Trophoblast cell (in vitro differentiated cells and primary cell): ENCODE results near the gene CYP27B1.
A peak's percentile ranks its signal among the peaks of the same experiment; 100 is the strongest.

Source experiments
- DNase-seq, 2 donors: peaks; one replicate each; pipeline ENCODE4 v3.0.0-alpha.2; 2016
- H2AFZ ChIP-seq: 2 replicates; pipeline ENCODE4 v1.6.1; 2013; ENCODE audit warnings: low read length, moderate library complexity, mild to moderate bottlenecking; ENCODE audit not compliant: insufficient read depth, poor library complexity
- H2AK5ac ChIP-seq: 2 replicates; pipeline ENCODE4 v1.6.1; 2013; ENCODE audit warnings: mild to moderate bottlenecking, low read length
- H2BK120ac ChIP-seq: 2 replicates; pipeline ENCODE4 v1.6.1; 2013; ENCODE audit warnings: low read length, mild to moderate bottlenecking, moderate library complexity; ENCODE audit not compliant: insufficient read depth, poor library complexity
- H2BK12ac ChIP-seq: 2 replicates; pipeline ENCODE4 v1.6.1; 2013; ENCODE audit warnings: mild to moderate bottlenecking, low read length, moderate library complexity
- H2BK5ac ChIP-seq: 2 replicates; pipeline ENCODE4 v1.6.1; 2013; ENCODE audit warnings: low read length, low read depth, moderate library complexity, mild to moderate bottlenecking; ENCODE audit not compliant: poor library complexity
- H3K14ac ChIP-seq: 2 replicates; pipeline ENCODE4 v1.6.1; 2013; ENCODE audit warnings: mild to moderate bottlenecking, low read length
- H3K18ac ChIP-seq: 2 replicates; pipeline ENCODE4 v1.6.1; 2013; ENCODE audit warnings: mild to moderate bottlenecking, low read length
- H3K23ac ChIP-seq: 2 replicates; pipeline ENCODE4 v1.6.1; 2013; ENCODE audit warnings: low read length
- H3K27ac ChIP-seq: 2 replicates; pipeline ENCODE4 v1.5.1; 2013; ENCODE audit warnings: low read depth, mild to moderate bottlenecking, inconsistent platforms, low read length, moderate library complexity
- H3K27me3 ChIP-seq: 2 replicates; pipeline ENCODE4 v1.6.1; 2013; ENCODE audit warnings: inconsistent platforms, mild to moderate bottlenecking, low read length, moderate library complexity; ENCODE audit not compliant: insufficient read depth
- H3K36me3 ChIP-seq, 2 experiments: 1 replicate in 1 of 2; 2 replicates in 1 of 2; pipeline ENCODE4 v1.6.1; 2013; ENCODE audit warnings: low read length in 2 of 2, mild to moderate bottlenecking in 2 of 2, moderate library complexity in 1 of 2; ENCODE audit not compliant: insufficient read depth in 2 of 2, control insufficient read depth in 1 of 2
- H3K4ac ChIP-seq: 2 replicates; pipeline ENCODE4 v1.6.1; 2013; ENCODE audit warnings: low read depth, mild to moderate bottlenecking, low read length, moderate library complexity
- H3K4me1 ChIP-seq, 2 experiments: 1 replicate in 1 of 2; 2 replicates in 1 of 2; pipeline ENCODE4 v1.6.1; 2013; ENCODE audit warnings: low read length in 2 of 2, mild to moderate bottlenecking in 2 of 2, moderate library complexity in 1 of 2; ENCODE audit not compliant: insufficient read depth in 2 of 2, control insufficient read depth in 1 of 2
- H3K4me2 ChIP-seq: 2 replicates; pipeline ENCODE4 v1.6.1; 2013; ENCODE audit warnings: inconsistent platforms, mild to moderate bottlenecking, low read length, moderate library complexity
- H3K4me3 ChIP-seq: 2 replicates; pipeline ENCODE4 v1.5.1; 2013; ENCODE audit warnings: mild to moderate bottlenecking, low read depth, low read length, inconsistent platforms
- H3K79me1 ChIP-seq: one replicate; pipeline ENCODE4 v1.6.1; 2013; ENCODE audit warnings: low read length
- H3K79me2 ChIP-seq: 2 replicates; pipeline ENCODE4 v1.6.1; 2013; ENCODE audit warnings: low read length, mild to moderate bottlenecking; ENCODE audit not compliant: control insufficient read depth, insufficient read depth, poor library complexity
- H3K9ac ChIP-seq: 2 replicates; pipeline ENCODE4 v1.6.1; 2013; ENCODE audit warnings: mild to moderate bottlenecking, low read length
- H3K9me3 ChIP-seq: 2 replicates; pipeline ENCODE4 v1.6.1; 2013; ENCODE audit warnings: low read depth, mild to moderate bottlenecking, control low read depth, inconsistent platforms, low read length; ENCODE audit not compliant: insufficient read depth
- H4K12ac ChIP-seq: 2 replicates; pipeline ENCODE4 v1.6.1; 2013; ENCODE audit warnings: low read depth, mild to moderate bottlenecking, low read length, moderate library complexity
- H4K8ac ChIP-seq: 2 replicates; pipeline ENCODE4 v1.6.1; 2013; ENCODE audit warnings: low read depth, mild to moderate bottlenecking, low read length, moderate library complexity
- H4K91ac ChIP-seq: one replicate; pipeline ENCODE4 v1.6.1; 2013; ENCODE audit warnings: low read depth, mild to moderate bottlenecking, low read length, moderate library complexity
- WGBS: extraction: QIAGEN DNeasy Blood & Tissue Kit; methylation state at CpG from one replicate; pipeline ENCODE4 v1.1.7; 2013; ENCODE audit warnings: missing lambda C conversion rate; ENCODE audit not compliant: insufficient read length, insufficient coverage; ENCODE audit errors: extremely low coverage; 5-methylcytosine and 5-hydroxymethylcytosine counted together

Gene CYP27B1

GRCh38 chr12:57726151-57726883, 40.6 kb downstream of the CYP27B1 start:
- no peaks in the 10 kb centered on the region for H3K79me1 ChIP-seq
- peaks cover 19% of the 10 kb centered on the region for H3K9me3 ChIP-seq
- peak overlapping the region; percentile 55 for H3K4me3 ChIP-seq
- H3K4ac ChIP-seq = no peak overlapping the region
- H2BK5ac ChIP-seq = no peak overlapping the region
- H2BK120ac ChIP-seq = no peak overlapping the region
- H3K4me2 ChIP-seq = peak overlapping the region; percentile 60
- H4K91ac ChIP-seq = no peak overlapping the region
- H3K4me1 ChIP-seq = peaks cover 7 to 12% of the 10 kb centered on the region in 2 experiments
- DNase-seq = peak in 1 of 2 donors; percentile 48
- no peak overlapping the region for H2AFZ ChIP-seq
- H4K12ac ChIP-seq = no peak overlapping the region
- WGBS = no CpG with 5 or more reads among the region's 79 CpGs
- H4K8ac ChIP-seq = no peak overlapping the region
- peaks cover 26% of the 10 kb centered on the region for H3K27me3 ChIP-seq
- no peaks in the 10 kb centered on the region for H3K79me2 ChIP-seq
- H3K36me3 ChIP-seq = peaks cover 3 to 5% of the 10 kb centered on the region in 2 experiments
- H3K18ac ChIP-seq = no peak overlapping the region
- no peak overlapping the region for H3K23ac ChIP-seq
- no peak overlapping the region for H3K9ac ChIP-seq
- H3K27ac ChIP-seq = no peak overlapping the region
- H3K14ac ChIP-seq = no peak overlapping the region
- H2BK12ac ChIP-seq = no peak overlapping the region
- H2AK5ac ChIP-seq = no peak overlapping the region

DNA sequence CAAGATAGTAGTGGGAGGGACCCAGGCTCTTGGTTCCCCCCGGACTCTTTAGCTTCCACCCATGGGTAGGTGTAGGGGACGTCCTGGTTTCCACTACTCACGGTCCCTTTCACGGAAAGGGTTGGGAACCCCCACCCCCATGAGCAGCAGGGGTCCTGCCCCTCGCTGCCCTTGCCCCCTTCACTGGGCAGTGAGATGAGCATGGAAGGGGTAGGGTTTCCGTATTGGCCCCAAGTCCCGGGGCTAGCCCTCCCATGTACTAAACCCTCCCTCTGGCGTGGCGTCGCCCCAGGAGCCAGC, 41.1 kb downstream of the CYP27B1 start:
- H4K91ac ChIP-seq = no peak overlapping the region
- peaks cover 7 to 12% of the 10 kb centered on the region in 2 experiments for H3K4me1 ChIP-seq
- no peak overlapping the region for H2BK120ac ChIP-seq
- no peak overlapping the region for H4K12ac ChIP-seq
- no peak overlapping the region for H3K18ac ChIP-seq
- peaks cover 19% of the 10 kb centered on the region for H3K9me3 ChIP-seq
- H3K79me2 ChIP-seq = no peaks in the 10 kb centered on the region
- H3K4me2 ChIP-seq = peak overlapping the region; percentile 60
- H3K14ac ChIP-seq = no peak overlapping the region
- no peak overlapping the region for H3K27ac ChIP-seq
- no peak overlapping the region for H3K23ac ChIP-seq
- no peak overlapping the region for H3K4me3 ChIP-seq
- H2BK12ac ChIP-seq = no peak overlapping the region
- H3K79me1 ChIP-seq = no peaks in the 10 kb centered on the region
- peaks cover 26% of the 10 kb centered on the region for H3K27me3 ChIP-seq
- no CpG with 5 or more reads among the region's 10 CpGs for WGBS
- DNase-seq = no peak
- no peak overlapping the region for H2AFZ ChIP-seq
- H2AK5ac ChIP-seq = no peak overlapping the region
- no peak overlapping the region for H3K9ac ChIP-seq
- H3K36me3 ChIP-seq = peaks cover 6 to 10% of the 10 kb centered on the region in 2 experiments
- H2BK5ac ChIP-seq = no peak overlapping the region
- no peak overlapping the region for H3K4ac ChIP-seq
- H4K8ac ChIP-seq = no peak overlapping the region

- H3K4me3 ChIP-seq = no peak overlapping the region
- H3K36me3 ChIP-seq = peaks cover 13 to 17% of the 10 kb centered on the region in 2 experiments
- WGBS = no CpG with 5 or more reads among the region's 11 CpGs
- no peak overlapping the region for H2AFZ ChIP-seq
- no peaks in the 10 kb centered on the region for H3K79me2 ChIP-seq
- H3K18ac ChIP-seq = no peak overlapping the region
- H3K79me1 ChIP-seq = no peaks in the 10 kb centered on the region
- no peak overlapping the region for H3K14ac ChIP-seq
- H3K27ac ChIP-seq = no peak overlapping the region
- no peak overlapping the region for H3K9ac ChIP-seq
- peaks cover 19% of the 10 kb centered on the region for H3K9me3 ChIP-seq
- no peak overlapping the region for H3K23ac ChIP-seq
- H3K27me3 ChIP-seq = peaks cover 26% of the 10 kb centered on the region
- DNase-seq = no peak
- no peak overlapping the region for H2BK12ac ChIP-seq
- no peak overlapping the region for H2AK5ac ChIP-seq
- H4K91ac ChIP-seq = no peak overlapping the region
- H2BK5ac ChIP-seq = no peak overlapping the region
- H3K4me1 ChIP-seq = peaks cover 7 to 12% of the 10 kb centered on the region in 2 experiments
- H4K12ac ChIP-seq = no peak overlapping the region
- no peak overlapping the region for H2BK120ac ChIP-seq
- no peak overlapping the region for H3K4me2 ChIP-seq
- no peak overlapping the region for H4K8ac ChIP-seq
- no peak overlapping the region for H3K4ac ChIP-seq
These were observed 41.7 kb downstream of the CYP27B1 start for GRCh38 chr12:57724936-57725740.

DNA sequence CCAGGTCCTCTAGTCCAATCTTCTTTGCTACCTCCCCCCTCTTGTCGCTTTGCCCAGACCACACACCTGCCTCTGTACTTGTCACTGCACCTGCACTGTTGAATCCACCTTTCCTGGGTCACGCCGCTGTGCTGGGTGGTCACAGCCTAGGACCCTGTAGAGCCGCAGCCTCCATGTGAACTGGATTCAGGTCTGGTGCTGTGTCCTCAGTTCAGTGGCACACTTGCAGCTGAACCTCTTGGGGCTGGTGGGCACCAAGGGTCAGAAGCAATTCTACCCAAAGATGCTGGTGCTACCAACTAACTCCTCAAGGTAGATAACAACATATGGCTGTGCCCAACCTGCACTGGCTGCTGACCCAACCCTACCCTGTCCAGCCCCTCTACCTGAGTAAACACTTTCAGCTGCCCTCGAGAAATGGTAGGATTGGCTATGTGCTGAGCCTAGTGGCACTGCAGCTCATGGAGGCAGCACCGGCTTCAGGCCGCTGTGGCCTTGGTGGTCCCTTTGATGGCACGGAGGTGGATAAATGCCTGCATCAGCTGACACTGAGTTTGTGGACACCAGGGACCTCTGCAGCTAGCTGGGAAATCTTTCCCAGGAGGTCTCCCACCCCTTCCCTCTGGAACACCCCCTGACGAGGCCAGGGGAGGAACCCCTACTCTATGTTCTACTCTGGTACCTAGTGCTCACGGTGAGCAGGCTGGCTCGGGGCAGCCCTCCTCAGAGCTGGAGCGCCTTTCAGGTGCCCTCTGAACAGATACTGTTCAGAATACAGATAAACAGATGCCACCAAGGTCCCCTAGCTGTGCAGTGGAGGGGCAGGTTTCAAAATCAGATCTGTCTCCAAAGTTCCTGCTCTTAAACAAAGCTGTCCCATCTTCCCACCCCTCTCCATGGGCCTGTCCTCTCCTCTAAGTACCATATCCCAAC, 42.6 kb downstream of the CYP27B1 start:
- peaks cover 17 to 24% of the 10 kb centered on the region in 2 experiments for H3K36me3 ChIP-seq
- H3K9ac ChIP-seq = no peak overlapping the region
- no peak overlapping the region for H3K23ac ChIP-seq
- WGBS = no CpG with 5 or more reads among the region's 12 CpGs
- H3K14ac ChIP-seq = no peak overlapping the region
- H2BK5ac ChIP-seq = no peak overlapping the region
- no peak overlapping the region for H4K12ac ChIP-seq
- no peaks in the 10 kb centered on the region for H3K79me1 ChIP-seq
- no peak for DNase-seq
- no peak overlapping the region for H4K91ac ChIP-seq
- H3K4me1 ChIP-seq = peaks cover 7 to 12% of the 10 kb centered on the region in 2 experiments
- H3K27ac ChIP-seq = no peak overlapping the region
- H3K79me2 ChIP-seq = no peaks in the 10 kb centered on the region
- no peak overlapping the region for H2AK5ac ChIP-seq
- H2BK120ac ChIP-seq = no peak overlapping the region
- peaks cover 23% of the 10 kb centered on the region for H3K27me3 ChIP-seq
- peaks cover 17% of the 10 kb centered on the region for H3K9me3 ChIP-seq
- peak overlapping the region; percentile 28 for H3K4me3 ChIP-seq
- H2BK12ac ChIP-seq = no peak overlapping the region
- no peak overlapping the region for H3K4me2 ChIP-seq
- no peak overlapping the region for H3K18ac ChIP-seq
- no peak overlapping the region for H2AFZ ChIP-seq
- H4K8ac ChIP-seq = no peak overlapping the region
- no peak overlapping the region for H3K4ac ChIP-seq
